CD4-positive, alpha-beta T cell (primary cell): ENCODE results near the gene MTX1. TPM values are rescaled to one million over a fixed set of nuclear protein-coding genes. Genes with fewer than 3 reads are reported as not detected.

ENCODE experiments used
- ATAC-seq: fragments of 200-7000 bp; cut with Tn5 transposase; one replicate; pipeline ENCODE4 v1.10.0; 2022; ENCODE audit warnings: mild to moderate bottlenecking; ENCODE audit not compliant: poor library complexity
- CTCF ChIA-PET: fragments of 350-600 bp; sonication (Branson Sonifier 250); formaldehyde crosslinking; loops from one replicate; lab custom pipeline; 2021; ENCODE audit warnings: antibody characterized with exemption, inconsistent platforms; lab: Charles Lee
- POLR2A ChIA-PET: fragments of 350-600 bp; sonication (Branson Sonifier 250); formaldehyde crosslinking; loops from one replicate; lab custom pipeline; 2021; ENCODE audit warnings: antibody characterized with exemption, inconsistent platforms; lab: Charles Lee
- DNase-seq, 14 experiments: peaks; one replicate each; pipeline ENCODE4 v3.0.0-alpha.2; 2013 to 2020; ENCODE audit warnings: mixed read lengths in 2 of 14
- H3K27ac ChIP-seq, 2 donors: one replicate each; pipeline versions ENCODE4 v1.5.1 to v1.7.0; 2013; ENCODE audit warnings: low read length in 2 of 2, low read depth in 1 of 2, mild to moderate bottlenecking in 1 of 2
- H3K27me3 ChIP-seq, 2 experiments: 1 replicate in 1 of 2; 2 replicates in 1 of 2; pipeline versions ENCODE4 v1.6.1 to v1.7.0; 2013; ENCODE audit warnings: low read length in 2 of 2, control low read depth in 1 of 2, mild to moderate bottlenecking in 1 of 2, moderate library complexity in 1 of 2; ENCODE audit not compliant: insufficient read depth in 2 of 2, control insufficient read depth in 1 of 2
- H3K36me3 ChIP-seq: one replicate; pipeline ENCODE4 v1.6.1; 2013; ENCODE audit warnings: low read length, control low read depth; ENCODE audit not compliant: insufficient read depth
- H3K4me1 ChIP-seq: one replicate; pipeline ENCODE4 v1.6.1; 2013; ENCODE audit warnings: low read length, control low read depth; ENCODE audit not compliant: insufficient read depth
- H3K4me3 ChIP-seq: one replicate; pipeline ENCODE4 v1.5.1; 2013; ENCODE audit warnings: mild to moderate bottlenecking, low read length, moderate library complexity
- H3K9me3 ChIP-seq, 2 experiments: 1 replicate in 1 of 2; 2 replicates in 1 of 2; pipeline versions ENCODE4 v1.6.1 to v1.7.0; 2013; ENCODE audit warnings: low read length in 2 of 2, mild to moderate bottlenecking in 2 of 2, control low read depth in 1 of 2, moderate library complexity in 1 of 2; ENCODE audit not compliant: control insufficient read depth in 1 of 2, insufficient read depth in 1 of 2
- H3K27ac Mint-ChIP-seq: one replicate; pipeline ENCODE4 v1.8.0; 2020; ENCODE audit warnings: mixed read lengths
- H3K27me3 Mint-ChIP-seq: one replicate; pipeline ENCODE4 v1.8.0; 2021; ENCODE audit warnings: mixed read lengths
- H3K36me3 Mint-ChIP-seq: one replicate; pipeline ENCODE4 v1.8.0; 2021; ENCODE audit warnings: low read depth, mixed read lengths
- H3K4me1 Mint-ChIP-seq: one replicate; pipeline ENCODE4 v1.8.0; 2021; ENCODE audit warnings: low read depth, mixed read lengths
- H3K4me3 Mint-ChIP-seq: one replicate; pipeline ENCODE4 v1.8.0; 2020; ENCODE audit warnings: mild to moderate bottlenecking, mixed read lengths
- H3K9me3 Mint-ChIP-seq: one replicate; pipeline ENCODE4 v1.8.0; 2020; ENCODE audit warnings: mixed read lengths
- CTCF ChIP-seq: fragments of 200-600 bp; IDR thresholded peaks from one replicate; pipeline ENCODE4 v1.8.0; 2022; ENCODE audit warnings: antibody characterized with exemption, mild to moderate bottlenecking
- intact Hi-C, 2 experiments: fragments of 100-400 bp; cut with DNase I in 1 of 2; cut with micrococcal nuclease in 1 of 2; formaldehyde crosslinking; loops; one replicate each; pipeline versions ENCODE4 v1.15.1 to v1.9.0; 2023 to 2025; cut with DNase I, micrococcal nuclease
- total RNA-seq, 174 experiments: library from RNA in 2 of 174; stranded (reverse) in 2 of 174; gene quantifications; one replicate each; pipeline ENCODE4 v1.2.3 and lab custom pipeline; 2021 to 2026

MTX1 gene
- total RNA-seq, 2 experiments from 2014 or later, result 19.9 to 20.7 TPM

- Mint-ChIP-seq H3K4me1 (peaks cover 47% of the 10 kb centered on the region), H3K9me3 (no peaks in the 10 kb centered on the region), H3K27ac (peak overlapping the region; percentile 47), H3K36me3 (peaks cover 54% of the 10 kb centered on the region), H3K27me3 (no peaks in the 10 kb centered on the region), H3K4me3 (peak overlapping the region; percentile 74)
- H3K27ac ChIP-seq, result no peak overlapping the region
- peaks cover 39% of the 10 kb centered on the region for H3K36me3 ChIP-seq
- no peaks in the 10 kb centered on the region for H3K27me3 ChIP-seq
- ATAC-seq, result no peak
- peak in 1 of 14 experiments; percentile 49 for DNase-seq
- TF ChIP-seq CTCF, result no peak
- CTCF ChIA-PET, result interaction anchor here (0.8 to 4.4 kb wide), 5 partner anchors 19 to 100 kb away, joined by 3 to 34 read pairs (median 5); no protein-coding TSS in a partner anchor
- no peak overlapping the region for H3K4me3 ChIP-seq
- H3K9me3 ChIP-seq, result no peaks in the 10 kb centered on the region
- intact Hi-C loops, result loop anchor here (1.0 to 5.0 kb wide), 3 partner anchors 18 to 147 kb away; partner anchors contain the start of gene RUSC1 (in 1 of the 2)
- H3K4me1 ChIP-seq, result peaks cover 55% of the 10 kb centered on the region
- POLR2A ChIA-PET, result interaction anchor here (1.1 to 4.4 kb wide), 3 partner anchors 18 to 90 kb away, joined by 3 to 31 read pairs (median 5); no protein-coding TSS in a partner anchor
Measured at GRCh38 chr1:155175281-155175926, 33.1 kb upstream of the MTX1 start.

- TF ChIP-seq CTCF, result no peak
- H3K36me3 Mint-ChIP-seq, result peaks cover 51% of the 10 kb centered on the region
- H3K4me1 Mint-ChIP-seq, result peaks cover 47% of the 10 kb centered on the region
- no peak for ATAC-seq
- H3K4me1 ChIP-seq, result peaks cover 55% of the 10 kb centered on the region
- DNase-seq, result peak in 4 of 14 experiments; percentile 27 to 69 (median 44)
- H3K4me3 ChIP-seq, result no peak overlapping the region
- CTCF ChIA-PET, result interaction anchor here (0.8 to 4.4 kb wide), 4 partner anchors 18 to 100 kb away, joined by 3 to 34 read pairs (median 13); no protein-coding TSS in a partner anchor
- H3K27me3 ChIP-seq, result no peaks in the 10 kb centered on the region
- H3K9me3 Mint-ChIP-seq, result no peaks in the 10 kb centered on the region
- peak overlapping the region; percentile 47 for H3K27ac Mint-ChIP-seq
- no peaks in the 10 kb centered on the region for H3K9me3 ChIP-seq
- POLR2A ChIA-PET, result interaction anchor here (1.3 to 4.4 kb wide), 2 partner anchors 18 to 51 kb away, joined by 5 to 31 read pairs; no protein-coding TSS in a partner anchor
- intact Hi-C loops, result loop anchor here (1.0 to 5.0 kb wide), 6 partner anchors 17 to 417 kb away; partner anchors contain the start of gene RUSC1 (in 1 of the 2)
- peaks cover 34% of the 10 kb centered on the region for H3K36me3 ChIP-seq
- H3K27me3 Mint-ChIP-seq, result no peaks in the 10 kb centered on the region
- H3K4me3 Mint-ChIP-seq, result peak overlapping the region; percentile 78
- H3K27ac ChIP-seq, result no peak overlapping the region
Measured at GRCh38 chr1:155175927-155176371, 32.5 kb upstream of the MTX1 start.

GRCh38 chr1:155176544-155177071 is 31.9 kb upstream of the MTX1 start:
- peak; percentile 94 for TF ChIP-seq CTCF
- intact Hi-C loops, result loop anchor here (1.0 to 5.0 kb wide), 5 partner anchors 18 to 416 kb away; partner anchors contain the start of gene RUSC1 (in 1 of the 2)
- ChIA-PET POLR2A (interaction anchor here (0.7 to 1.6 kb wide), 2 partner anchors 17 to 51 kb away, joined by 4 to 6 read pairs; no protein-coding TSS in a partner anchor), CTCF (interaction anchor here (0.8 to 4.4 kb wide), 6 partner anchors 17 to 99 kb away, joined by 3 to 34 read pairs (median 6); no protein-coding TSS in a partner anchor)
- H3K36me3 Mint-ChIP-seq, result peaks cover 46% of the 10 kb centered on the region
- H3K4me3 Mint-ChIP-seq, result peak overlapping the region; percentile 78
- DNase-seq (peak; percentile 76 to 92 (median 85)), ATAC-seq (peak; percentile 45)
- Histone ChIP-seq H3K27me3 (no peaks in the 10 kb centered on the region), H3K4me1 (peaks cover 51% of the 10 kb centered on the region), H3K4me3 (no peak overlapping the region), H3K27ac (no peak overlapping the region), H3K36me3 (peaks cover 38% of the 10 kb centered on the region), H3K9me3 (no peaks in the 10 kb centered on the region)
- no peaks in the 10 kb centered on the region for H3K27me3 Mint-ChIP-seq
- no peaks in the 10 kb centered on the region for H3K9me3 Mint-ChIP-seq
- peak overlapping the region; percentile 47 for H3K27ac Mint-ChIP-seq
- H3K4me1 Mint-ChIP-seq, result peaks cover 47% of the 10 kb centered on the region
